ENCODE results near the gene BST1. TPM values are rescaled to one million over a fixed set of nuclear protein-coding genes. Genes with fewer than 3 reads are reported as not detected.
"Not testable (repeated sequence)": the region's sequence is repeated elsewhere in the genome, so short reads cannot be mapped to it uniquely, and the experiment has no call there.

Gene BST1
- total RNA-seq, 1 donor: 13.7 TPM

- no peak for DNase-seq (ENCODE audit: low read depth in 2 of 3, low spot score in 2 of 3)
Measured at GRCh38 chr4:15706646-15707362, 3.9 kb downstream of the BST1 start.

- no peak for DNase-seq (ENCODE audit: low read depth in 2 of 3, low spot score in 2 of 3)
Measured at GRCh38 chr4:15707363-15707715, 4.5 kb downstream of the BST1 start.

- no peak for DNase-seq (ENCODE audit: low read depth in 2 of 3, low spot score in 2 of 3)
Measured at GRCh38 chr4:15711762-15712161, 8.9 kb downstream of the BST1 start.

DNA sequence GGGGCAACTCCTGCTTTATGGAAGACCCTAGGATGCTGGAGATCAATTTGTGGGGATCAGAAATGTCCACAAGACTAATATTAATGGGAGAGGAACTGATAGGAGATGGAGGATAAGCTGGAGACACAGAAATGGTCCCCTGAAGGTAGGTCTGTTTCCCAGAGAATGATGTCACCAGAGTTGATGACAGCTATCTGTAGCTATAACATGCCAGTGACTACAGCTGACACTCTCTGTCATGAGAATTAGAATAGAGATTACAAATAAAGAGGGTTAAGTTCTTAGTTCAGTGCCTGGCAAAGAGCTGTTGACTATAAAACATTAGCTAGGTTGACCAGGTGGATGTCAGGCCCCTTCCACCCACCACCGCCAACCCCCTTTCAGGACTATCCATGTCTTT lies 9.3 kb downstream of the BST1 start:
- DNase-seq (ENCODE audit: low read depth in 2 of 3, low spot score in 2 of 3): no peak

- no peak for DNase-seq (ENCODE audit: low read depth in 2 of 3, low spot score in 2 of 3)
Measured at GRCh38 chr4:15714141-15714540, 11.3 kb downstream of the BST1 start.

DNA sequence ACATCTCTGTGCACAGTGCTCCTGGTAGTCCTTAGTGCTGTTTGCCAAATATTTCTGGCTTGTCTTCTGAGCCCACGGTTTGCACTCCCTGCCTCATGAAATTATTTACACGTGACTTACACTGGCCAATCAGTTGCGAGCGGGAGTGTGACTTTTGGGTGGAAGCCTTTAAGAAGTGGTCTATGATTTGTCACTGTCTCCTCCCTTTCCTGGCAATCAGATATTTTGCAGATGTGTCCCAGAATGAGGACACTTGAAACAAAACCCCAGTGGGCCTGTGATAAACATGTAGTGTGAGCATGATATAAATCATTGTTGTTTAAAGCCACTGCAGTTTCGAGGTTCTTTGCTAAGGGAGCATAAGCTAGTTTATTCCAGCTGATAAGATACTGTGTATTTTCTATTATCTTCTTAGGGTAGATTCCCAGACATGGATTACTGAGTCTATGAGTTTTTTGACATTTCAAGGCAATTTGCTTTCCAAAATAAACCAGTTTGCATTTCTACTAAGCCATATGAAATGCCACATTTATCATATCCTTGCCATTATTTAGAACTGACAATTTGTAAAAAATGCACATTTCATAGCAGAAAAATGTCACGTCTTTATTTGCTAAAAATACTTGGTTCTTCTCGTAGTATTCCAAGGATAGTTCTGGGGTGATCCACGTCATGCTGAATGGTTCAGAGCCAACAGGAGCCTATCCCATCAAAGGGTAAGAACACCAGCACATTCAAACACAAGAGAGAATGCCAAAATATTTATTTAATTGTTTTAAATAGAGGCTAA lies 12.0 kb downstream of the BST1 start:
- no peak for DNase-seq (ENCODE audit: low read depth in 2 of 3, low spot score in 2 of 3)

- DNase-seq (ENCODE audit: low read depth in 2 of 3, low spot score in 2 of 3): no peak
Measured at GRCh38 chr4:15716115-15716514, 13.2 kb downstream of the BST1 start.

DNA sequence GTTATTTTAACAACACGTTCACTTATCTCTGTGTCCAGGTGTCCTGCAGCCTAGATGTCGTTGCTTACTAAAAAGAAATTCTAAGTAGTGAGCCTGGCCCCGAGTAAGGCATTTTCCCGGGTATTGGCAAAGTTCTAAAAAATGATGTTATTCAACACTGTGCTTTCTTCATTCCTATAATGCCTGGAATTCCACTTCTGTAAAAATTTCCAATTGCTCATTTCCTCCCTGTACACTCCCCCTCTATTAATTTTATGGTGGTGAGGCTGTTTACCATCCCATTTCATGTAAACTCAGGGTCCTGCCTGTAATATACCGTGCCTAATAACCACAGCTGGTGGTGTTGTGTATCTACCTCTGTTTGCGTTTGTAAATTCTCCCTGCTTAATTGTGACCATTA lies 14.2 kb downstream of the BST1 start:
- DNase-seq (ENCODE audit: low read depth in 2 of 3, low spot score in 2 of 3): no peak

DNA sequence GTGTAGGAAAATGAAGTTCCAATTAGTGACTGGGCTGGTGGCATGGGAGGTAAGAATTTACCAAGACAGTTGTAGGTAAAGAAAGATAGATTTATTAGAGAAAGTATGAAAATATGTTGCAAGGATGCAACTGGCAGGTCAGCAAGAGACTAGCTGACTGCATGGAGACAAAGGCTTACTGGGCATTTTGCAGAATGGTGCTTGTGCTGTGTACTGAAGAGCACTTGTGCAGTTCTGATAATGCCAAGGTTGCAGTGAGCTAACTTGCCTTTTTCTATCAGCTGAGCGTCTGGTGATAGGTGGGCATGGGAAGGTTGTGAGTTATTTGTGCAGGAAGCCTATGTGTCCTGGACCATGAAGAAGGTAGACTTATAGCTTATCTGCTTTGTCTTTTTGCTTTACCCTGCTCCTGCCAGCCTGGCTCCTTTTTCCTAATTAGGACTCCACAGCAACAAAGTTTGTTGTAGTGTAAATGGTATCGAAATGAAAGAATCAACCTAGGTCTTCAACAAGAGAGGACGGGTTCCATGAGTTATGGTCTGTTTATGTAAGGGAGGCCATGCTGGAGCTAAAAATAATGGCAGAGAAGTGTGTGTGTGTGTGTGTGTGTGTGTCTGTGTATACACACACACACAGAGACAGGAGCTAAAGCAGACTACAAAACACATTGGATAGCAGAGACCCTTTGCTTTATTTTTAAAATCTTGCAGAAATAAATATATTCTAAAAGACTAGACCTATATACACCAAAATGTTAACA lies 15.0 kb downstream of the BST1 start:
- DNase-seq (ENCODE audit: low read depth in 2 of 3, low spot score in 2 of 3): no peak

GRCh38 chr4:15718465-15718864 lies 15.6 kb downstream of the BST1 start:
- DNase-seq (ENCODE audit: low read depth in 2 of 3, low spot score in 2 of 3): no peak

DNA sequence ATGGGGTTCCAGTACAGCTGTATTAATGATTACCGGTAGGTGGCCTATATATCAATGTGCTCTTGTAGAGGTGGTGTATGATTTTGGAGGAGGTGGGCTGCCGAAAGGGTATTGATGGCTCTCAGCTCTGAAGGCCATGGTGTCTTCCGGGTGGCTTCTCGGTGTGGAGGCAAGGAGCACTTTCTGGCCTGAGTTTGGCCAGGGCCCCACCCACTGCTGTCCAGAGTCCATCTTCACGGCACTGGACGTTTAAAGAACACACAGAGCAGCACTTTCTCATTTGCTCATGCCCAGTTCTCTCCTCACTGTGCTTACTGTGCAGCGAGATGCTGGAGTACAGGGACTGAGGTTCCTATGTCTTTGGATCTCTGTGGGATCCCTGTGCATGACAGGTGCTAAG lies 16.1 kb downstream of the BST1 start:
- DNase-seq (ENCODE audit: low read depth in 2 of 3, low spot score in 2 of 3): no peak

GRCh38 chr4:15719506-15719905 lies 16.6 kb downstream of the BST1 start:
- DNase-seq (ENCODE audit: low read depth in 2 of 3, low spot score in 2 of 3): no peak

DNA sequence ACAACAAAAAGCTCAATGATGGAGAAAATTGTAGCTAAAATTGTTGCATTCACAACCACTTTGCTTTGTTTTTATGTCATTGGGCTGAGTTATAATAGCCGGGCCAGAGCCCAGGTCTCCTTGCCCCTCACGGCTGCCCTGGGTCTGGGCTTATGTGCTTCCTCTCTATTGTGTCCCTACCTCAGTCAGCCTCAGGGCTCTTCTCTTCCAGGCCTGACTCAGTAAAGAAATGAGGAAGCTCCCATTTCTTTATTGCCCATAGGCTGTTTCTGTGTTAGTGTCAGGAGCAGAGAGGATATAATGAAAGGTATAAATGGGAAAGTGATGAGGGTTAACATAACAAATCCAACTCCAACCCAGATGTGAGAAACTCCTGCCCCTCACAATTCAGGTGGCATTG lies 18.0 kb downstream of the BST1 start:
- DNase-seq (ENCODE audit: low read depth in 2 of 3, low spot score in 2 of 3): no peak

GRCh38 chr4:15725608-15726007 lies 22.7 kb downstream of the BST1 start:
- DNase-seq (ENCODE audit: low read depth in 2 of 3, low spot score in 2 of 3): no peak

GRCh38 chr4:15729910-15730533 lies 27.2 kb downstream of the BST1 start:
- peak; percentile 23 to 74 (median 36) for DNase-seq (ENCODE audit: low read depth in 2 of 3, low spot score in 2 of 3)

- DNase-seq (ENCODE audit: low read depth in 2 of 3, low spot score in 2 of 3): not testable (repeated sequence)
Measured at GRCh38 chr4:15733061-15733460, 30.2 kb downstream of the BST1 start.

- no peak for DNase-seq (ENCODE audit: low read depth in 2 of 3, low spot score in 2 of 3)
Measured at GRCh38 chr4:15735536-15735935, 32.7 kb downstream of the BST1 start.

- no peak for DNase-seq (ENCODE audit: low read depth in 2 of 3, low spot score in 2 of 3)
Measured at GRCh38 chr4:15736514-15737050, 33.7 kb downstream of the BST1 start.

GRCh38 chr4:15737255-15737654 lies 34.4 kb downstream of the BST1 start:
- peak in 1 of 3 donors; percentile 14 for DNase-seq (ENCODE audit: low read depth in 2 of 3, low spot score in 2 of 3)

- DNase-seq (ENCODE audit: low read depth in 2 of 3, low spot score in 2 of 3): no peak
Measured at GRCh38 chr4:15738877-15739276, 36.0 kb downstream of the BST1 start.
